Endothelial cell of umbilical vein (primary cell): ENCODE data around the gene STRA6.

Source experiments
- EZH2 ChIP-seq: IDR thresholded peaks from 2 replicates; pipeline ENCODE4 v1.6.1; 2012; ENCODE audit warnings: borderline replicate concordance, low read depth, mild to moderate bottlenecking, moderate library complexity, low read length, inconsistent platforms; ENCODE audit not compliant: severe bottlenecking
- GATA2 ChIP-seq: IDR thresholded peaks from 2 replicates; pipeline ENCODE4 v1.7.0; 2011; ENCODE audit warnings: low read depth, mild to moderate bottlenecking, moderate library complexity, mixed read lengths, low read length; ENCODE audit not compliant: insufficient read length, insufficient read depth
- JUN ChIP-seq: IDR thresholded peaks from 2 replicates; pipeline ENCODE4 v1.6.1; 2011; ENCODE audit warnings: borderline replicate concordance, low read depth; ENCODE audit not compliant: insufficient read length, insufficient read depth
- MYC ChIP-seq: IDR thresholded peaks from one replicate; pipeline ENCODE4 v1.6.1; 2011; ENCODE audit warnings: mild to moderate bottlenecking, low read depth, low read length
- POLR2A ChIP-seq: IDR thresholded peaks from 2 replicates; pipeline ENCODE4 v1.6.1; 2012; ENCODE audit warnings: low read depth, mild to moderate bottlenecking, control low read depth, low read length
- POLR2AphosphoS5 ChIP-seq: IDR thresholded peaks from 2 replicates; pipeline ENCODE4 v1.6.1; 2012; ENCODE audit warnings: low read depth, mild to moderate bottlenecking, control low read depth, low read length, moderate library complexity; ENCODE audit not compliant: insufficient read depth
- TF ChIP-seq, protein P1 (sequence below), 2 donors: IDR thresholded peaks; 1 replicate in 1 of 2; 2 replicates in 1 of 2; pipeline ENCODE4 v1.5.1; 2011; ENCODE audit warnings: low read length in 2 of 2, mild to moderate bottlenecking in 2 of 2, moderate library complexity in 2 of 2, control low read depth in 1 of 2, inconsistent platforms in 1 of 2, low read depth in 1 of 2; ENCODE audit not compliant: insufficient read depth in 1 of 2; ENCODE audit errors: extremely low read depth in 1 of 2
- TF ChIP-seq, protein P2 (sequence below): IDR thresholded peaks from 2 replicates; pipeline ENCODE4 v1.6.1; 2011; ENCODE audit not compliant: insufficient read depth, insufficient read length

DNA sequence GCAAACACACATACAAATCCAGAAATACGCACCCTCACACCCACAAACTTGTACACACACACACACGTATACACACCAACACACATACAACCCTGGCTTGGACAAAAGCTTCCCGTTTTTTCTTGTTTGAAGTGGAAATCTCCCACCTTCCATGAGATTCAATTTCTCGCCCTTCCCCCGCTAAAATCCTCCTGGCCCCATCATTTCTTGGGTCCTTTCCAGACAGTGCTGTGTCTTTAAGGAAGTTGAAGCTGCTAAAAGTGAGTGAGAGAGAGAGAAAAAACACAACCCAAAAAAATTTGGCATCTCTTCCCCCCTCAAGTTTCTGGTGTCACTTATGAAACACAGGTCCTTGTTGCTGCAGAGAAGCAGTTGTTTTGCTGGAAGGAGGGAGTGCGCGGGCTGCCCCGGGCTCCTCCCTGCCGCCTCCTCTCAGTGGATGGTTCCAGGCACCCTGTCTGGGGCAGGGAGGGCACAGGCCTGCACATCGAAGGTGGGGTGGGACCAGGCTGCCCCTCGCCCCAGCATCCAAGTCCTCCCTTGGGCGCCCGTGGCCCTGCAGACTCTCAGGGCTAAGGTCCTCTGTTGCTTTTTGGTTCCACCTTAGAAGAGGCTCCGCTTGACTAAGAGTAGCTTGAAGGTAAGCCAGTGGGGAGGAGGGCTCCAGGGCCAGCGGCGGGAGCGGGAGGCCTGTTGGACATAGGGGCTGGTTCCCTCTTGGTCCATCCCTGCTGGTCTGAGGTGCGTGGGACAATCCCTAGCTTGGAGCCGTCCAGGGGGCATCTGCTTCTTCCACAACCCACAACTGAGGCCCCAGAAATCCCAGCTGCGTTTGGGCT is 29.0 kb downstream of the STRA6 start, which contains the start of gene ISLR:
- TF ChIP-seq POLR2A: no peak
- TF ChIP-seq, protein P1, sequence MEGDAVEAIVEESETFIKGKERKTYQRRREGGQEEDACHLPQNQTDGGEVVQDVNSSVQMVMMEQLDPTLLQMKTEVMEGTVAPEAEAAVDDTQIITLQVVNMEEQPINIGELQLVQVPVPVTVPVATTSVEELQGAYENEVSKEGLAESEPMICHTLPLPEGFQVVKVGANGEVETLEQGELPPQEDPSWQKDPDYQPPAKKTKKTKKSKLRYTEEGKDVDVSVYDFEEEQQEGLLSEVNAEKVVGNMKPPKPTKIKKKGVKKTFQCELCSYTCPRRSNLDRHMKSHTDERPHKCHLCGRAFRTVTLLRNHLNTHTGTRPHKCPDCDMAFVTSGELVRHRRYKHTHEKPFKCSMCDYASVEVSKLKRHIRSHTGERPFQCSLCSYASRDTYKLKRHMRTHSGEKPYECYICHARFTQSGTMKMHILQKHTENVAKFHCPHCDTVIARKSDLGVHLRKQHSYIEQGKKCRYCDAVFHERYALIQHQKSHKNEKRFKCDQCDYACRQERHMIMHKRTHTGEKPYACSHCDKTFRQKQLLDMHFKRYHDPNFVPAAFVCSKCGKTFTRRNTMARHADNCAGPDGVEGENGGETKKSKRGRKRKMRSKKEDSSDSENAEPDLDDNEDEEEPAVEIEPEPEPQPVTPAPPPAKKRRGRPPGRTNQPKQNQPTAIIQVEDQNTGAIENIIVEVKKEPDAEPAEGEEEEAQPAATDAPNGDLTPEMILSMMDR (IDR thresholded peaks at IDR 0.05; ENCODE audit: extremely low read depth in 1 of 2, insufficient read depth in 1 of 2, low read depth in 1 of 2, low read length in 2 of 2): no peak
- no peak for TF ChIP-seq EZH2
- TF ChIP-seq JUN: no peak
- TF ChIP-seq GATA2: no peak
- no peak for TF ChIP-seq MYC
- no peak for TF ChIP-seq POLR2AphosphoS5
- TF ChIP-seq, protein P2, sequence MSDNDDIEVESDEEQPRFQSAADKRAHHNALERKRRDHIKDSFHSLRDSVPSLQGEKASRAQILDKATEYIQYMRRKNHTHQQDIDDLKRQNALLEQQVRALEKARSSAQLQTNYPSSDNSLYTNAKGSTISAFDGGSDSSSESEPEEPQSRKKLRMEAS: no peak
